ENCODE measurements around the gene AOPEP.

DNA sequence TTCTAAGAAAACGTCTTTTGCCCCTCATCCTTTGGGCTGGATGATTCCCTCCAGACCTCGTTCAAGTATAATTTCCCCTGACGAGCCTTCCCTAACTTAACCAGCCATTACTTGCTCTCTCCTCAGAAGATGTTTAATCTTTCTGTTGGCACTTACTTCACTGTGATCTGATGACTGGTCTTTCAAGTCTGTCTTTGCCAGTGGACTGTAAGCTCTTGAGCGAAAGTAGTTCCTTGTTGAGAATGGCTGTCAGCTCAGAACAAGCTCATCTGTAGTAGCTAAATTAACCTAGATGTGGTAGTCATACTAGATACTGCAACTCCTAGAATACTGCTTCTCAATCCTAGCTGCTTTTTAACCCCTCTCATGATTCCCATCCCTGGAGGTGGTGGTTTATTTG lies 125.0 kb downstream of the AOPEP start:
- TF ChIP-seq, protein P1, sequence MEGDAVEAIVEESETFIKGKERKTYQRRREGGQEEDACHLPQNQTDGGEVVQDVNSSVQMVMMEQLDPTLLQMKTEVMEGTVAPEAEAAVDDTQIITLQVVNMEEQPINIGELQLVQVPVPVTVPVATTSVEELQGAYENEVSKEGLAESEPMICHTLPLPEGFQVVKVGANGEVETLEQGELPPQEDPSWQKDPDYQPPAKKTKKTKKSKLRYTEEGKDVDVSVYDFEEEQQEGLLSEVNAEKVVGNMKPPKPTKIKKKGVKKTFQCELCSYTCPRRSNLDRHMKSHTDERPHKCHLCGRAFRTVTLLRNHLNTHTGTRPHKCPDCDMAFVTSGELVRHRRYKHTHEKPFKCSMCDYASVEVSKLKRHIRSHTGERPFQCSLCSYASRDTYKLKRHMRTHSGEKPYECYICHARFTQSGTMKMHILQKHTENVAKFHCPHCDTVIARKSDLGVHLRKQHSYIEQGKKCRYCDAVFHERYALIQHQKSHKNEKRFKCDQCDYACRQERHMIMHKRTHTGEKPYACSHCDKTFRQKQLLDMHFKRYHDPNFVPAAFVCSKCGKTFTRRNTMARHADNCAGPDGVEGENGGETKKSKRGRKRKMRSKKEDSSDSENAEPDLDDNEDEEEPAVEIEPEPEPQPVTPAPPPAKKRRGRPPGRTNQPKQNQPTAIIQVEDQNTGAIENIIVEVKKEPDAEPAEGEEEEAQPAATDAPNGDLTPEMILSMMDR (IDR thresholded peaks at IDR 0.05; ENCODE audit: low read depth, low read length) = no peak
- TF ChIP-seq EZH2phosphoT487 (IDR thresholded peaks at IDR 0.05; ENCODE audit: low read depth) = no peak

Data from OCI-LY3 (cell line).